D341Med (cell line): ENCODE measurements around the gene BTRC.

Source experiments
- DNase-seq: peaks from one replicate; pipeline ENCODE4 v3.0.0; 2012; ENCODE audit warnings: low spot score

BTRC gene

DNA sequence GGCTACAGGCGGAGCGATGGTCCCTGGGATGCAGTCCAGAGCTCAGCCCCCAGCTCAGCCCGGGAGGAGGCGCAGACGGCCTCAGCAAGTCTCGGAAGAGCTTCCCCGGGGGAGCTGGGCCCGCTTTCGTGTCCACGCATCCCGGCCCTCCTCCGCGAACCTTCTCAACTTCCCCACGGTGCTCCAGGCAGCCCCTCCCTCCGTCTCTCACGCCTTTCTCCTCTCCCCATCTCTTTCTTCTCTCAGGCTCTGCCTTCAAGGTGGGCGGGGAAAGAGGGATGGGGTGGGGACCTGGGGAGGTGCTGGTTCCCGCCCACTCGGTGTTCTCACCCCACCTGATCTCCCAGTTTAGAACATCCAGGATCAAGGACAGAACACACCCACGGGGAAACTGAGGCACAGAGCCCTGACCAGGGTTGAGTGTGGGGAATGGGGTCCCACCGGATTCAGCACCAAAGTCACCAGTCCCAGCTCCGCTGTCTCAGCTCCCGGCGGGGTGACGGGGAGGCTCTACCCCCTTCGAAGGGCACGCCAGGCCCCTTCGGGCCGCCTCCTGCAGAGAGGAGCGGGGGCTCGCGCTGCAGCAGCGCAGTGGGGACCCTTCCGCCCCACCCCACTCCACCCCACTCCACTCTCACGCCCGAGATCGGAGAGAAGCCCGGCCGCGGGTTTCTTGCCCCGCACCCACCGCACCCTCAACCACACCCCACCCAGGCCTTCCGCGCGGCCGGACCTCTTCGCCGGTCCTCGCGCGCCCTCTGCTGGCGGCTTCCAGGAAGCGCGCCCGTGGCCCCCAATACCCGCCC lies 215.9 kb downstream of the BTRC start:
- peak; percentile 91 for DNase-seq

DNA sequence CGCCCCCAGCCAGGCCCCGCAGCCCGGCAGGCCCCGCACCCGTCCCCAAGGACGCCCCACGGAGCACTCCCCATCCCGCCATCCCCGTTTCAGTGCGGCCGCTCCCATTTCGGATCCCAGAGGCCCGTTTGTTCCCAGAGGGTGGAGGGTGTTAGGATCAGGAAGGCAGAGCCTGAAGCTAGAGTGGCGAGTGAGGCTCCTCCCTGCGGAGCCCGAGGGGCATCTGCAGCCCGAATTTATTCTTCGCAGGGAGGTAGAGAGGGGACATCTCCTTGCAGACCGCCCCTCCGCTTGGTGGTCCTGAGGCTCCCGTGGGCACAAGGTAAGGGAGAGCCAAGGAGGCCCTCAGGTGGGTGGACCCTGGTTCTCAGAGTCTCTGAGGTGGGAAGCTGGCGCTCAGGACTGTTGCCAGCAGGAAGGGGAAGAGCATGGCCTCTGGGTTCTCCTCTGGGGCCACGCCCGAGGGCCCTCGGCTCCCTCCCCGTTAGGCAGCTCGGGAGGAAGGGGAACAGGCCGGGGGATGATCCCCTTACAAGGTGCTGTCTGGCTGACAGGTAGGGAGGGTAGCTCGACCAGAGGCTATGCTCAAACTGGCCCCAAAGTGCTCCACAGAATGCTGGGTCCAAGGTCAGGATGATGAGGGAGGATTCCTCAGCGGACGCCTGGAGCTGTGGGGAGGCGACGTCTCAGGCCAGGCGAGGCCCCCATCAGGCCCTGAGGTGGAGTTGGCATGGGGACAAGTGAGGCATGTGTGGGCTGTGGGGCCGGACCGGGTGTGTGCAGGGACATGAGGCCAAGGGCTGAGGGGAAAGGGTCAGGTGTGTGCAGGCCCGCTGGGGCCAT lies 216.7 kb downstream of the BTRC start:
- no peak for DNase-seq

DNA sequence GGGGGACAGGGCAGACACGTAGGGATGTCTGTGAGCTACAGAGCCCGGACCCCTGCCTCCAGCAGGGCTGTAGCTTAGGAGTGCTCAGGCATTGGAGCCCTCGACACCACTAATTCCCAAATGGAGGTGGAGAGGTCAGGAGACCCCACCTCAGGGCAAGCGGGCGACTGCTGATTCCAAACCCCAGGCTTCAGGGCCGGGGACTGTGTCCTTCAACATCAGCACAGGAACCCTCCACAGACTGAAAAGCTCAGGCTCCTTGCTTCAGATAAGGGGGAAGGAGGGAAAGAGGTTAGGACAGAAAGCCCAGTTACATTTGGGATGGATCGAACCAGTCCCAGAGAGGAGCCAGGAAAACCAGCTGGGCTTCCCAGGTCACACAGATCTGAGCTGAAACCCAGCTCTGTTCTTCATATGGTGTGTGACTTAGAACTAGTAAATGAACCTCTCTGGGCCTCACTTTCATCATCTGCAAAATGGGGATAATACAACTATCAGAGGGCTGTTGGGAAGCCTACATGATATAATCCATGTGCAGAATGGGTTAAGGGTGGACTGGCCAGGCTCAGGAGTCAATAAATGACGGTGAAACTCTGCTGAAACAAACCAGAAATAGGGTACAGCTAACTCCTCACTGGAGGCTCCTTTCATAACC lies 217.4 kb downstream of the BTRC start:
- DNase-seq = no peak

- DNase-seq = no peak
Observed at GRCh38 chr10:101572126-101572525, 218.2 kb downstream of the BTRC start.

DNA sequence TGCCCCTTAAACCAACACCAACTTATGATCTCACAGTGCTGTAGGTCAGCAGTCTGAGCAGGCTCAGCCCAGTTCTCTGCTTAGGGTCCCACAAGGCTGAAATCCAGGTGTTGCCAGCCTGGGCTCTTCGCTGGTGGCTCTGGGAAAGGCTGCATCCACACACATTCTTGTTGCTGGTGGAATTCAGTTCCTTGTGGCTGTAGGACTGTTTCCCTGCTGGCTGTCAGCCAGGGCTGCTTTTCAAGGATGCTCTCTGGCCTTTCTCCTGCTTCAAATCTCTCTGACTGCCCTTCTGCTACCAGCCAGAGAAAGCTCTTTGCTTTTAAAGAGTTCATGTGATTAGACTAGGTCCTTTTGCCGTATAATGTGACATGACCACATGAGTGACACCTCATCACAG lies 218.8 kb downstream of the BTRC start:
- DNase-seq = no peak

GRCh38 chr10:101573885-101574753 lies 220.2 kb downstream of the BTRC start:
- no peak for DNase-seq

GRCh38 chr10:101575091-101575490 lies 221.1 kb downstream of the BTRC start:
- DNase-seq = no peak

DNA sequence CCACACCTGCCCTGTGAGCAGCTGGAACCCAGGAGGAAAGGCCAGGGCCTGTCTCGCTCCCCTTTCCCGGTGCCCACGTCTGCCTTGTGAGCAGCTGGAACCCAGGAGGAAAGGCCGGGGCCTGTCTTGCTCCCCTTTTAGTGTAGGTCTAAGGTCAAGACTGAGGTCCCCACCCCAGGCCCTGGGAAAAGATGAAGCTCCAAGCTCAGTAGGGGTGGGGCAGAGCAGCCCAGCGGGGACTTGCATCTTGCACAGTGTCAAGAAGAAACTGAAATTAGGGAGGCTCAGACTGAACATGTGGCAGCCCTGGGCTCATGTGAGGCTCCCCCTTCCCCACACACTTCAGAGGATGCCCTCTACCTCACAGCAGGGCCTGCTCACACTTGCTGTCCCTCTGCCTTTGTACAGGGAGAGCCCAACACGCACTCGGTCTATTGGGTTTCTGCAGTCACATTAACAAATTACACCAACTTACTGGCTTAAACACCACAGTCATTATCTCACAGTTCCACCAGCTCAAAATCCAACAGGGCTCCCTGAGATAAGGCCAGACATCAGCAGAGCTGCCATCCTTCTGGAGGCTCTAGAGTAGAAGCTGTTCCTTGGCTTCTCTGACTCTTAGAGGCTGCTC lies 221.7 kb downstream of the BTRC start:
- no peak for DNase-seq

DNA sequence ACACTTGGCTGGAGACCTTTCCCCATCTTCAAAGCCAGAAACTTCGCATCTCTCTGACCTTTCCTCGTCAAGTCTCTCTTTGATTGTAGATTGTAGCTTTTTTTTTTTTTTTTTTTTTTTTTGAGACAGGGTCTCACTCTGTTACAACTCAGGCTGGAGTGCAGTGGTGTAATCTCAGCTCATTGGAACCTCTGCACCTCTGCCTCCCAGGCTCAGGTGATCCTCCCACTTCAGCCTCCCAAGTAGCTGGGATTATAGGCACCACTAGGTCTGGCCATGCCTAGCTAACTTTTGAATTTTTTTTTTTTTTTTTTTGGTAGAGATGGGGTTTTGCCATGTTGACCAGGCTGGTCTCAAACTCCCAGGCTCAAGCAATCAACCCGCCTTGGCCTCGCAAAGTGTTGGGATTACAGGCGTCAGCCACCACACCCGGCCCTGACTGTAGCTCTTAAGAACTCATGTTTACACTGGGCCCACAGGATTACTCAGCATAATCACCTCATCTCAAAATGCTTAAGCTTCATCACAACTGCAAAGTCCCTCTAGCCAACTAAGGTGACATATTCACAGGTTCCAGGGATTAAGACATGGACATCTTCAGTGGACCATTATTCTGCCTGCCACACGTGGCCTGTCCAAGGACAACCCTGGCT lies 222.4 kb downstream of the BTRC start:
- no peak for DNase-seq

GRCh38 chr10:101577121-101577871 lies 223.3 kb downstream of the BTRC start:
- DNase-seq = no peak

DNA sequence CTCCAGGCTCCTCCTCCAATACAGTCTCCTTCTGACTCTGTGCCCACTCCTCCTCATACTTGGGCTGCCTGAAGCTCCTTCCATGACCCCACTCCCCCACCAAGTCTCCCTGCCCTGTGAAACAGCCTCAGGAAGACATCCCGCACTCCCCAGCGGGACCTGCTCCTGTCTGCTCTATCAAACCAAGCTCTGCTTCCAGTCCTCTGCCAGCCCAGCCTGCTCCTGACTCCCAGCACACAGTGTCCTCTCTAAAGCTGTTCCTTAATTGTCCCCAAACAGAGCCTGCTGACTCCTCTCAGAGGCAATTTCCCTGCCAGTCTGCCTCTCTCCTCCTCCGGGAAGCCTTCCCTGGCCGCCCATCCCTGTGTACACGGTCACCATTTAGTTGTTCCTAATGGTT lies 224.2 kb downstream of the BTRC start:
- no peak for DNase-seq

GRCh38 chr10:101578803-101579515 lies 225.0 kb downstream of the BTRC start:
- DNase-seq = no peak

GRCh38 chr10:101579516-101579870 lies 225.5 kb downstream of the BTRC start:
- DNase-seq = no peak

DNA sequence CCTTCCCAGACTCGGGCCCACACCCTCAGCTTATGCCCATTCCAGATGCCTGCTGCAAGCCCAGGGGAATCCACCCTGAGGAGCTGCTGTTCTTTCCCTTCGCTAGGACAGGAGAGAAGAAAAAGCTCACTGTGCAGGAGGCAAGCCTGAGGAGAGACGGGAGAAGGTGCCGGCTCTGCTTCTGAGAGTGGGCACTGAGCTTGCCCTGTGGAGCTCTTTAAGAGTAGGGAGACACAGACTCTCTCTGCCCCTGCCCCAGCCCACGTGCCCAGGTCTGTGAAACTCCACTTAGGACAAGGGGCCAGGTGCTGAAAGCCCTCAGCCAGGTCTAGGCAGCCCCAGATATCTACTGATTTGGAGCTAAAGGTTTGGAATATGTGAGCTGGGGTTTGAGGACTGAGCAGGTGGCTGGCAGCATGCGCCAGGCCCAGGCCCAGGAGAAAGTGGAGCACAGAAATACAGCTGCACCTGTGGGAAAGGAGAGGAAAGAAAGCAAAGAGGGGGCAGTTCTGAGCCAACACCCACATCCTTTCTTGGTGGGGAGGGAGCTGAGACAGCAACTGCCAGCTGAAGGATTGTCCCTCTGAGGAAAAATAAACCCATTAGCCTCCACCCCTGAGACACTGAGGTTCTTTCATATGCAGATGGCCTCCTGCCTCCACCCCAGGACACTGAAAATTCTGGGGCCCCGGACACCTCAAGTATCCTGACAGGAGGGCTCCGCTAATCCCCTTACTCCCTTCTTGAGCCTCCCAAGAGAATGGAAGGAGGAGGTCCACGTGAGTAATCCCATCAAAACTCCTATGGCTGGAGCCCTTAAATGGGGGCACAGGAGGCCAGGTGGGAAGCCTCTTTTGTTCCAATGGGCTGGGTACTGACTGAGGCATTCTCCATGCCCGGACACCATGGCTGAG lies 226.8 kb downstream of the BTRC start:
- no peak for DNase-seq

DNA sequence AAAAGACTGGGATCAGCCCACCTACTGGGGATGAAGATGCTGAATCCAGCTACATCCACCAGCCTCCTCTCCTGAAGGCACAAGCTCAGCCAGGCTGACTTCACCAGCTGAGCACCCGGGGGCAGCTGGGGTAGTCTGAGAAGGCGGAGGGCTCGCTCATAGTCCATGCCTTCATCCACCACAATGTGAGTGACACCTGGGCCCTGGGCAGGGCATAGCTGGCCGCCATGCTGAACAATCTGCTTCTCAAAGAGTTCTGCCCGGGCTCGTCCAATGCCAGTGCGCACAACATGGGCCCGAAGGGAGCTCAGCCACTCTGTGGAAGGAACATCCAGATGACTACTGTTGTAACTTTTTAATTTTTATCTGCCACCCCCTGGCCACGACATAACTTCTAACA lies 231.9 kb downstream of the BTRC start:
- no peak for DNase-seq

- peak; percentile 89 for DNase-seq
Observed at GRCh38 chr10:101587725-101588653, 234.0 kb downstream of the BTRC start, which contains the start of the genes DPCD and POLL. Gene DPCD, plus strand, starts transcription at chr10:101588321. Its CDS starts 16 bp downstream, at chr10:101588337. Gene POLL, minus strand, starts transcription at chr10:101588257. Its CDS starts 897 bp downstream, at chr10:101587360.

- no peak for DNase-seq
Observed at GRCh38 chr10:101588879-101589278, 234.9 kb downstream of the BTRC start.
